H9 (cell line): ENCODE measurements around the gene RALGPS2. TPM values are rescaled to one million over a fixed set of nuclear protein-coding genes. Genes with fewer than 3 reads are reported as not detected.

ENCODE experiments used
- DNase-seq: peaks from one replicate; pipeline ENCODE4 v3.0.0-alpha.2; 2017
- H2AFZ ChIP-seq: one replicate; pipeline ENCODE4 v1.6.1; 2013; ENCODE audit warnings: mild to moderate bottlenecking, low read length, control low read depth, moderate library complexity
- H2AK5ac ChIP-seq: 2 replicates; pipeline ENCODE4 v1.6.1; 2013; ENCODE audit warnings: low read length, control low read depth, mixed read lengths; ENCODE audit not compliant: insufficient read length
- H2BK120ac ChIP-seq: one replicate; pipeline ENCODE4 v1.6.1; 2013; ENCODE audit warnings: low read depth, mild to moderate bottlenecking, low read length, control low read depth, inconsistent platforms; ENCODE audit not compliant: poor library complexity, severe bottlenecking
- H2BK12ac ChIP-seq: 2 replicates; pipeline ENCODE4 v1.6.1; 2013; ENCODE audit warnings: low read length, control low read depth, mixed read lengths, low read depth; ENCODE audit not compliant: insufficient read length
- H2BK15ac ChIP-seq: 2 replicates; pipeline ENCODE4 v1.6.1; 2013; ENCODE audit warnings: low read depth, low read length, control low read depth
- H2BK20ac ChIP-seq: one replicate; pipeline ENCODE4 v1.6.1; 2013; ENCODE audit warnings: low read depth, mild to moderate bottlenecking, low read length, control low read depth, inconsistent platforms; ENCODE audit not compliant: poor library complexity, severe bottlenecking
- H2BK5ac ChIP-seq: 2 replicates; pipeline ENCODE4 v1.6.1; 2013; ENCODE audit warnings: low read length, control low read depth, mixed read lengths; ENCODE audit not compliant: insufficient read length
- H3K14ac ChIP-seq: 2 replicates; pipeline ENCODE4 v1.6.1; 2013; ENCODE audit warnings: low read length, control low read depth; ENCODE audit not compliant: insufficient read depth
- H3K18ac ChIP-seq: 2 replicates; pipeline ENCODE4 v1.6.1; 2013; ENCODE audit warnings: low read depth, mild to moderate bottlenecking, mixed read lengths, low read length, control low read depth; ENCODE audit not compliant: insufficient read length
- H3K23ac ChIP-seq: 2 replicates; pipeline ENCODE4 v1.6.1; 2013; ENCODE audit warnings: low read length, control low read depth, mixed read lengths, low read depth; ENCODE audit not compliant: insufficient read length
- H3K23me2 ChIP-seq: 2 replicates; pipeline ENCODE4 v1.6.1; 2013; ENCODE audit warnings: low read depth, mild to moderate bottlenecking, mixed read lengths, low read length, control low read depth; ENCODE audit not compliant: insufficient read length, poor library complexity, severe bottlenecking
- H3K27ac ChIP-seq: 2 replicates; pipeline ENCODE4 v1.5.1; 2013; ENCODE audit warnings: low read length, control low read depth, mixed read lengths, low read depth; ENCODE audit not compliant: insufficient read length
- H3K27me3 ChIP-seq: 2 replicates; pipeline ENCODE4 v1.6.1; 2013; ENCODE audit warnings: low read length, control low read depth, inconsistent platforms; ENCODE audit not compliant: insufficient read depth
- H3K4ac ChIP-seq: 2 replicates; pipeline ENCODE4 v1.6.1; 2013; ENCODE audit warnings: low read depth, mild to moderate bottlenecking, control low read depth, inconsistent platforms, low read length, moderate library complexity
- H3K4me1 ChIP-seq: 2 replicates; pipeline ENCODE4 v1.6.1; 2013; ENCODE audit warnings: low read length, control low read depth, inconsistent platforms; ENCODE audit not compliant: insufficient read depth
- H3K4me2 ChIP-seq: 2 replicates; pipeline ENCODE4 v1.6.1; 2013; ENCODE audit warnings: low read length, control low read depth, mixed read lengths; ENCODE audit not compliant: insufficient read length, insufficient read depth
- H3K56ac ChIP-seq: 2 replicates; pipeline ENCODE4 v1.6.1; 2013; ENCODE audit warnings: low read depth, mild to moderate bottlenecking, mixed read lengths, low read length, control low read depth; ENCODE audit not compliant: insufficient read length
- H3K79me1 ChIP-seq: 2 replicates; pipeline ENCODE4 v1.6.1; 2013; ENCODE audit warnings: low read depth, mild to moderate bottlenecking, moderate library complexity, low read length, control low read depth, inconsistent platforms; ENCODE audit not compliant: insufficient read depth, poor library complexity, severe bottlenecking
- H3K79me2 ChIP-seq: 2 replicates; pipeline ENCODE4 v1.6.1; 2013; ENCODE audit warnings: low read length, control low read depth, inconsistent platforms; ENCODE audit not compliant: insufficient read depth
- H3K9ac ChIP-seq: 2 replicates; pipeline ENCODE4 v1.6.1; 2013; ENCODE audit warnings: low read length, control low read depth, mixed read lengths; ENCODE audit not compliant: insufficient read length; ENCODE audit errors: extremely low read depth
- H3K9me3 ChIP-seq: one replicate; pipeline ENCODE4 v1.6.1; 2013; ENCODE audit warnings: low read depth, low read length, inconsistent platforms; ENCODE audit not compliant: control insufficient read depth
- H3T11ph ChIP-seq: one replicate; pipeline ENCODE4 v1.6.1; 2013; ENCODE audit warnings: mild to moderate bottlenecking, low read length, control low read depth, inconsistent platforms
- H4K20me1 ChIP-seq: one replicate; pipeline ENCODE4 v1.6.1; 2013; ENCODE audit not compliant: control insufficient read depth, insufficient read length, insufficient read depth
- H4K5ac ChIP-seq: 2 replicates; pipeline ENCODE4 v1.6.1; 2013; ENCODE audit warnings: low read depth, mild to moderate bottlenecking, mixed read lengths, low read length, control low read depth; ENCODE audit not compliant: insufficient read length
- H4K8ac ChIP-seq: replicated peaks from 2 replicates; pipeline ENCODE4 v1.6.1; 2013; ENCODE audit warnings: low read length, control low read depth, mixed read lengths, low read depth; ENCODE audit not compliant: insufficient read length
- H4K91ac ChIP-seq: 2 replicates; pipeline ENCODE4 v1.6.1; 2013; ENCODE audit warnings: low read depth, mild to moderate bottlenecking, moderate library complexity, mixed read lengths, low read length, control low read depth; ENCODE audit not compliant: insufficient read length
- H3K27ac Mint-ChIP-seq, 3 experiments: 2 replicates in 2 of 3; 3 replicates in 1 of 3; pipeline ENCODE4 v1.8.0; 2020 to 2021; ENCODE audit warnings: mixed read lengths in 3 of 3, mild to moderate bottlenecking in 1 of 3, moderate library complexity in 1 of 3
- H3K27me3 Mint-ChIP-seq: 2 replicates; pipeline ENCODE4 v1.8.0; 2021; ENCODE audit warnings: low read depth, mild to moderate bottlenecking, moderate library complexity, mixed read lengths
- H3K36me3 Mint-ChIP-seq, 3 experiments: 2 replicates in 2 of 3; 3 replicates in 1 of 3; pipeline ENCODE4 v1.8.0; 2020 to 2021; ENCODE audit warnings: low read depth in 3 of 3, mixed read lengths in 3 of 3; ENCODE audit not compliant: insufficient read depth in 1 of 3
- H3K4me1 Mint-ChIP-seq, 2 experiments: 2 replicates each; pipeline ENCODE4 v1.8.0; 2020; ENCODE audit warnings: mixed read lengths in 2 of 2
- H3K4me3 Mint-ChIP-seq, 2 experiments: 2 replicates in 1 of 2; 3 replicates in 1 of 2; pipeline ENCODE4 v1.8.0; 2020 to 2021; ENCODE audit warnings: mild to moderate bottlenecking in 2 of 2, mixed read lengths in 2 of 2, moderate library complexity in 1 of 2
- H3K9me3 Mint-ChIP-seq, 2 experiments: 2 replicates in 1 of 2; 3 replicates in 1 of 2; pipeline ENCODE4 v1.8.0; 2020; ENCODE audit warnings: mild to moderate bottlenecking in 2 of 2, mixed read lengths in 2 of 2, moderate library complexity in 1 of 2
- CTCF ChIP-seq: fragments of 200-600 bp; sonication (generic); conservative IDR thresholded peaks from 3 replicates; pipeline ENCODE4 v1.8.0; 2021; ENCODE audit warnings: antibody characterized with exemption, mild to moderate bottlenecking
- WGBS: extraction: QIAGEN DNeasy Blood & Tissue Kit; methylation state at CpG from one replicate; pipeline ENCODE4 v1.1.7; 2013; ENCODE audit warnings: missing lambda C conversion rate, low lambda C conversion rate, mixed read lengths; ENCODE audit not compliant: insufficient read length; ENCODE audit errors: extremely low coverage; 5-methylcytosine and 5-hydroxymethylcytosine counted together
- total RNA-seq: library from RNA; stranded (reverse); gene quantifications from 2 replicates; pipeline ENCODE4 v1.2.1, GENCODE V29; 2021

RALGPS2 gene
- total RNA-seq, 1 experiment from 2014 or later: 32.6 TPM

- no peaks in the 10 kb centered on the region for H3K79me2 ChIP-seq
- H2BK5ac ChIP-seq: no peak overlapping the region
- H3K9ac ChIP-seq: no peak overlapping the region
- H3K79me1 ChIP-seq: no peaks in the 10 kb centered on the region
- no peak overlapping the region for H2BK15ac ChIP-seq
- H3K18ac ChIP-seq: no peak overlapping the region
- no peak overlapping the region for H3K14ac ChIP-seq
- no peak overlapping the region for H2AFZ ChIP-seq
- H2BK120ac ChIP-seq: no peak overlapping the region
- no peak overlapping the region for H2BK12ac ChIP-seq
- H3T11ph ChIP-seq: no peak overlapping the region
- no peaks in the 10 kb centered on the region for H3K27me3 Mint-ChIP-seq
- H3K27me3 ChIP-seq: no peaks in the 10 kb centered on the region
- H3K27ac Mint-ChIP-seq: 0 out of 7 replicates have a peak overlapping the region, but pooled peaks of 1 of the 3 experiments have one; percentile 5
- no peak for DNase-seq
- H3K4me2 ChIP-seq: no peak overlapping the region
- no peak overlapping the region for H3K56ac ChIP-seq
- H4K20me1 ChIP-seq: no peaks in the 10 kb centered on the region
- peaks cover 9 to 12% of the 10 kb centered on the region in 2 experiments for H3K4me1 Mint-ChIP-seq
- no peaks in the 10 kb centered on the region for H3K9me3 Mint-ChIP-seq
- no peak overlapping the region for H4K8ac ChIP-seq
- no peaks in the 10 kb centered on the region for H3K23me2 ChIP-seq
- TF ChIP-seq CTCF: no peak
- H3K27ac ChIP-seq: no peak overlapping the region
- no CpG with 5 or more reads among the region's 2 CpGs for WGBS
- no peak overlapping the region for H3K4ac ChIP-seq
- no peak overlapping the region for H4K91ac ChIP-seq
- H3K36me3 Mint-ChIP-seq: no peaks in the 10 kb centered on the region
- no peaks in the 10 kb centered on the region for H3K9me3 ChIP-seq
- H2BK20ac ChIP-seq: no peak overlapping the region
- H4K5ac ChIP-seq: no peak overlapping the region
- no peaks in the 10 kb centered on the region for H3K4me1 ChIP-seq
- H3K23ac ChIP-seq: no peak overlapping the region
- no peak overlapping the region for H3K4me3 Mint-ChIP-seq
- no peak overlapping the region for H2AK5ac ChIP-seq
Measured at GRCh38 chr1:178874966-178875365, 149.9 kb downstream of the RALGPS2 start.
